Vein endothelial cell (primary cell): Measurements from ENCODE around the gene SLITRK1. TPM values are rescaled to one million over a fixed set of nuclear protein-coding genes. Genes with fewer than 3 reads are reported as not detected.

ENCODE experiments used
- total RNA-seq: library from RNA; depleted of rRNA; stranded (reverse); fragments of >200 nt; gene quantifications from 2 replicates; pipeline ENCODE4 v1.2.3, GENCODE V29; 2012

The SLITRK1 gene
- not detected in 2 replicates for total RNA-seq

DNA sequence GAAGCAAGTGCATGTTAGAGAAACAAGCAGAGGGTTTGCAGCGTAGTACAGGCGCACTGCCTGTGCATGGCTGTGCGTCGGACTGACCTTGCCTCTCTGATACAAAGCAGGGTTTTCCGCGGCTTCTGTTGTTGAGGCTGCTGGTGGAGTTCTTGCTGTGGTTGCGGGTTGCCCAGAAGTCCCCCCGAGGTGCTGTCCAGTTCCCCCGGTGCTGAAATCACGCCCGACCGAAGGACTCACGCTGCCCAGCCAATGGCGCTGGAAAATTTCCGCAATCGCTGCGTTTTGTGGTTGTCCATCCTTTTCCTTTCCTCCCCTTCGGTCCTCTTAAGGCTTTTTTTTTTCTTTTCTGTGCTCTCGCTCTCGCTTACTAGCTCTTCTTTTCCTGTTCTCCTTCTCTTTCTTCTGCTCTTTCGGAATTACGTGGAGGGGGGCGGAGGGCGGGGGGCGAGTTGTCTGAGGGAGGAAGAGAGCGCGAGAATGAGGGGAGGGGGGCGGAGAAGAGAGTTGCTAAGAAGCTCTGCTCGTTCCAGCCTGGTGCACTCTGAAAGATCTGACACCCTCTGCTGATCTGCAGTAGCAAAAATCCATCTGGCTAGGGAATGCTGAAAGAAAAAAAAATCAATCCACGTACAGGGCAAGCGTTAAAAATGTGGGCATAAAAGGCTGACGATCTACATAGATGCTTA, at the start of gene SLITRK1:
SLITRK1 (minus strand) TSS at position 558 of the 689 bp plus-strand sequence. CDS start 967 bp downstream, outside the sequence.

